NT2/D1 (cell line): ENCODE measurements around the gene NUMA1.

ENCODE experiments used
- SUZ12 ChIP-seq: IDR thresholded peaks from 2 replicates; pipeline ENCODE4 v1.6.1; 2011; ENCODE audit not compliant: insufficient read length, insufficient read depth; ENCODE audit errors: extremely low read depth
- YY1 ChIP-seq: IDR thresholded peaks from 2 replicates; pipeline ENCODE4 v1.6.1; 2011; ENCODE audit not compliant: insufficient read length, insufficient read depth
- ZNF274 ChIP-seq: IDR thresholded peaks from 2 replicates; pipeline ENCODE4 v1.6.1; 2011; ENCODE audit warnings: mild to moderate bottlenecking, low read depth, low read length

GRCh38 chr11:72083414-72083813 is 3.1 kb upstream of the NUMA1 start:
- no peak for TF ChIP-seq ZNF274
- no peak for TF ChIP-seq YY1
- no peak for TF ChIP-seq SUZ12
